GM12878 (cell line): Measurements from ENCODE around the gene POFUT2. TPM values are rescaled to one million over a fixed set of nuclear protein-coding genes. Genes with fewer than 3 reads are reported as not detected.

Experiments used
- ATAC-seq: fragments of 200-7000 bp; cut with Tn5 transposase; 3 replicates; pipeline ENCODE4 v1.9.1; 2020; ENCODE audit warnings: mild to moderate bottlenecking, moderate library complexity
- BruUV-seq: library from RNA; stranded (reverse); fragments of 400-500 nt; replicated peaks from 2 replicates; lab custom pipeline; 2021; lab: Mats Ljungman, UMichigan
- CTCF ChIA-PET: fragments of 300-600 bp; sonication (Branson Sonifier 250); formaldehyde crosslinking; extraction: SDS; loops from one replicate; lab custom pipeline; 2021; ENCODE audit warnings: inconsistent platforms; lab: Yijun Ruan, JAX
- POLR2A ChIA-PET: fragments of 350-600 bp; formaldehyde crosslinking; extraction: SDS; loops from one replicate; lab custom pipeline; 2021; ENCODE audit warnings: inconsistent platforms; lab: Charles Lee
- RAD21 ChIA-PET: fragments of 300-600 bp; sonication (Branson Sonifier 250); formaldehyde crosslinking; loops from one replicate; lab custom pipeline; 2023; ENCODE audit warnings: antibody characterized with exemption; ENCODE audit not compliant: unreplicated experiment; lab: Charles Lee
- SMC1A ChIA-PET: fragments of 300-600 bp; sonication (Branson Sonifier 250); formaldehyde crosslinking; loops from one replicate; lab custom pipeline; 2023; ENCODE audit not compliant: unreplicated experiment, uncharacterized antibody; lab: Charles Lee
- DNase-seq: peaks from one replicate; pipeline ENCODE4 v3.0.0-alpha.2; 2011; ENCODE audit warnings: low read depth, low spot score
- FAIRE-seq: peaks from 3 replicates; lab custom pipeline; 2011; peaks lifted over from hg19 to GRCh38; lab: Jason Lieb, UNC
- H2AFZ ChIP-seq: 2 replicates; pipeline ENCODE4 v1.6.0; 2011; ENCODE audit warnings: low read depth, low read length, control low read depth; ENCODE audit not compliant: control insufficient read depth
- H3K27ac ChIP-seq: 2 replicates; pipeline ENCODE4 v1.5.1; 2011; ENCODE audit warnings: control low read depth; ENCODE audit not compliant: control insufficient read depth, insufficient read depth
- H3K27me3 ChIP-seq, 2 experiments: replicated peaks in 1 of 2; 2 replicates each; pipeline versions ENCODE4 v1.6.0 to v1.6.1; 2011; ENCODE audit warnings: low read length in 1 of 2; ENCODE audit not compliant: control insufficient read depth in 2 of 2, insufficient read depth in 2 of 2
- H3K36me3 ChIP-seq, 2 experiments: 2 replicates each; pipeline ENCODE4 v1.5.1; 2011; ENCODE audit warnings: low read length in 1 of 2; ENCODE audit not compliant: control insufficient read depth in 2 of 2, insufficient read depth in 2 of 2
- H3K4me1 ChIP-seq: 2 replicates; pipeline ENCODE4 v1.6.1; 2011; ENCODE audit warnings: mild to moderate bottlenecking, low read length, moderate library complexity, mixed read lengths; ENCODE audit not compliant: control insufficient read depth, insufficient read depth
- H3K4me2 ChIP-seq: 2 replicates; pipeline ENCODE4 v1.6.0; 2011; ENCODE audit warnings: control low read depth; ENCODE audit not compliant: control insufficient read depth, insufficient read depth
- H3K4me3 ChIP-seq: fragments of 200-600 bp; sonication (generic); 2 replicates; pipeline ENCODE4 v1.5.1; 2016
- H3K79me2 ChIP-seq: 2 replicates; pipeline ENCODE4 v1.6.0; 2011; ENCODE audit warnings: low read length; ENCODE audit not compliant: control insufficient read depth, insufficient read depth
- H3K9ac ChIP-seq: 2 replicates; pipeline ENCODE4 v1.8.0; 2011; ENCODE audit warnings: low read length, control low read depth, mixed read lengths; ENCODE audit not compliant: control insufficient read depth, insufficient read depth
- H3K9me3 ChIP-seq: replicated peaks from 3 replicates; pipeline ENCODE4 v1.5.1; 2011; ENCODE audit warnings: mild to moderate bottlenecking, low read length; ENCODE audit not compliant: control insufficient read depth, insufficient read depth
- H4K20me1 ChIP-seq: 2 replicates; pipeline ENCODE4 v1.6.0; 2011; ENCODE audit not compliant: control insufficient read depth, insufficient read depth
- BCL11A ChIP-seq: IDR thresholded peaks from 2 replicates; pipeline ENCODE4 v1.6.1; 2011; ENCODE audit warnings: low read depth, low read length
- CREM ChIP-seq: IDR thresholded peaks from 2 replicates; pipeline ENCODE4 v1.6.1; 2014; ENCODE audit warnings: antibody characterized with exemption, low read depth
- EED ChIP-seq: sonication (generic); IDR thresholded peaks from 2 replicates; pipeline ENCODE4 v1.6.1; 2016; ENCODE audit warnings: antibody characterized with exemption, low read depth
- KLF5 ChIP-seq: fragments of 450-650 bp; IDR thresholded peaks from 2 replicates; pipeline ENCODE4 v1.6.1; 2014; ENCODE audit warnings: mild to moderate bottlenecking; ENCODE audit not compliant: partially characterized antibody
- PBX3 ChIP-seq: IDR thresholded peaks from 2 replicates; pipeline ENCODE4 v1.6.1; 2011; ENCODE audit warnings: mild to moderate bottlenecking, low read depth, low read length, moderate library complexity; ENCODE audit not compliant: insufficient replicate concordance
- REST ChIP-seq: IDR thresholded peaks from 2 replicates; pipeline ENCODE4 v1.6.1; 2012; ENCODE audit warnings: mild to moderate bottlenecking, low read depth, low read length
- WGBS: methylation state at CpG from one replicate; pipeline ENCODE4 v1.1.6; 2016; ENCODE audit warnings: low lambda C conversion rate; ENCODE audit not compliant: insufficient replicate concordance, insufficient coverage; ENCODE audit errors: missing lambda C conversion rate; 5-methylcytosine and 5-hydroxymethylcytosine counted together
- in situ Hi-C: fragments of 300-500 bp; cut with MboI; formaldehyde crosslinking; loops from 9 replicates; pipeline ENCODE4 v1.14.3; 2018; ENCODE audit warnings: mixed read lengths
- intact Hi-C: fragments of 100-400 bp; cut with micrococcal nuclease; formaldehyde crosslinking; loops from one replicate; pipeline ENCODE4 v1.14.2; 2022; ENCODE audit not compliant: unreplicated experiment
- polyA plus RNA-seq, 11 experiments: library from polyadenylated mRNA; depleted of rRNA in 4 of 11; unstranded in 6 of 11; stranded (reverse) in 5 of 11; fragments of >200 nt; fragmentation: Nextera tagmentation in 4 of 11; fragmentation: Illumina TruSeq in 1 of 11; extraction: Ambion mirVana in 4 of 11; extraction: Trizol in 1 of 11; gene quantifications; 1 replicate in 1 of 11; 2 replicates in 10 of 11; pipeline versions ENCODE4 v1.2.1 to v1.2.3, GENCODE V29; 2011 to 2016; ENCODE audit warnings: inconsistent platforms in 2 of 11, missing spikeins in 2 of 11, low read depth in 1 of 11
- total RNA-seq, 4 experiments: library from RNA; depleted of rRNA in 3 of 4; stranded (reverse); fragments of >200 nt in 3 of 4; fragmentation: Illumina TruSeq in 1 of 4; extraction: Trizol in 1 of 4; gene quantifications; 2 replicates each; pipeline versions ENCODE4 v1.2.1 to v1.2.3, GENCODE V29; 2013 to 2021

Gene POFUT2
- total and polyA plus RNA-seq, 10 of the 15 experiments (the other 5 are each of a cell fraction or from before 2014, with no cell fraction given): 1.2 to 15.1 (median 6.8) TPM

GRCh38 chr21:45217010-45217409 lies 70.7 kb downstream of the POFUT2 start (continued):
- TF ChIP-seq REST: no peak
- TF ChIP-seq PBX3: no peak
- TF ChIP-seq EED: no peak
- TF ChIP-seq BCL11A: no peak

- H2AFZ ChIP-seq: no peak overlapping the region
- DNase-seq (no peak), FAIRE-seq (no peak), ATAC-seq (no peak)
- no peak overlapping the region for H3K27ac ChIP-seq
- in situ Hi-C loops (no loop called here), intact Hi-C loops (no loop called here)
- no peak overlapping the region for H3K9ac ChIP-seq
- ChIA-PET SMC1A (interaction anchor here (0.9 kb wide), 1 partner anchor 152 kb away, joined by 3 read pairs; no protein-coding TSS in a partner anchor), RAD21 (no interaction called here), CTCF (interaction anchor here (1.0 to 1.4 kb wide), 2 partner anchors 21 to 77 kb away, joined by 3 to 4 read pairs; no protein-coding TSS in a partner anchor)
- H3K4me1 ChIP-seq: peaks cover 6% of the 10 kb centered on the region
- H3K9me3 ChIP-seq: peaks cover 4% of the 10 kb centered on the region; the same call in 2 of the 3 replicates
- BruUV-seq: no TSS peak
- H4K20me1 ChIP-seq: no peaks in the 10 kb centered on the region
- 13% methylated on average over 2 of the region's 2 CpGs for WGBS
- H3K4me2 ChIP-seq: no peak overlapping the region
- no peaks in the 10 kb centered on the region for H3K27me3 ChIP-seq
- no peaks in the 10 kb centered on the region for H3K79me2 ChIP-seq
- no peaks in the 10 kb centered on the region; a peak in 2 of 4 replicates for H3K36me3 ChIP-seq
- no peak overlapping the region for H3K4me3 ChIP-seq
- TF ChIP-seq CREM (no peak), PBX3 (no peak), KLF5 (no peak)
- TF ChIP-seq, all 136 proteins: peak for 0
- POLR2A ChIA-PET: no interaction called here
Observed at GRCh38 chr21:45215213-45215612, 72.5 kb downstream of the POFUT2 start.

Other genes with a start within 250 kb of the POFUT2 start
- 29.8 and 34.2 TPM in 2 replicates for gene ADARB1, start 213.3 kb downstream of the POFUT2 start, total RNA-seq (2014; rRNA removed)
- 34.8 and 49.1 TPM in 2 replicates for gene ADARB1, start 213.3 kb downstream of the POFUT2 start, total RNA-seq (2014; rRNA removed; fragmentation: Illumina TruSeq; extraction: Trizol)
- gene ADARB1, start 213.3 kb downstream of the POFUT2 start, total RNA-seq (2021): 53.7 and 61.7 TPM in 2 replicates
- gene ADARB1, start 213.3 kb downstream of the POFUT2 start, polyA plus RNA-seq (2011; rRNA removed): 18.7 and 20.8 TPM in 2 replicates
- 39.9 and 41.4 TPM in 2 replicates for gene ADARB1, start 213.3 kb downstream of the POFUT2 start, polyA plus RNA-seq (2014; fragmentation: Illumina TruSeq; extraction: Trizol)
- gene ADARB1, start 213.3 kb downstream of the POFUT2 start, polyA plus RNA-seq (2014; fragmentation: Nextera tagmentation; extraction: Ambion mirVana): 1 to 10 TPM; 5.7 to 9.0 TPM
- 31.8 and 39.0 TPM in 2 replicates for gene ADARB1, start 213.3 kb downstream of the POFUT2 start, polyA plus RNA-seq (2014; rRNA removed)
- 10 to 100 TPM in 1 of 2 experiments, 1 to 10 TPM in 1; 6.6 to 14.9 TPM for gene ADARB1, start 213.3 kb downstream of the POFUT2 start, polyA plus RNA-seq (2016; fragmentation: Nextera tagmentation; extraction: Ambion mirVana)
- gene COL18A1, start 117.3 kb upstream of the POFUT2 start, total RNA-seq (2014; rRNA removed): under 0.01 TPM in 1 of 2 replicates, not detected in the other
- 0.09 TPM in 1 of 2 replicates, not detected in the other for gene COL18A1, start 117.3 kb upstream of the POFUT2 start, total RNA-seq (2014; rRNA removed; fragmentation: Illumina TruSeq; extraction: Trizol)
- gene COL18A1, start 117.3 kb upstream of the POFUT2 start, total RNA-seq (2021): 0.49 and 0.90 TPM in 2 replicates
- gene COL18A1, start 117.3 kb upstream of the POFUT2 start, polyA plus RNA-seq (2011; rRNA removed): 0.01 and 0.07 TPM in 2 replicates
- not detected in 2 replicates for gene COL18A1, start 117.3 kb upstream of the POFUT2 start, polyA plus RNA-seq (2014; fragmentation: Illumina TruSeq; extraction: Trizol)
- gene COL18A1, start 117.3 kb upstream of the POFUT2 start, polyA plus RNA-seq (2014; fragmentation: Nextera tagmentation; extraction: Ambion mirVana): not detected
- 0.09 and 0.15 TPM in 2 replicates for gene COL18A1, start 117.3 kb upstream of the POFUT2 start, polyA plus RNA-seq (2014; rRNA removed)
- gene COL18A1, start 117.3 kb upstream of the POFUT2 start, polyA plus RNA-seq (2016; fragmentation: Nextera tagmentation; extraction: Ambion mirVana): under 1 TPM; 0.23 to 0.39 TPM